Stimulated activated naive CD4-positive, alpha-beta T cell (primary cell): ENCODE data around the gene EEF1AKMT2.
"Not testable (repeated sequence)": the region's sequence is repeated elsewhere in the genome, so short reads cannot be mapped to it uniquely, and the experiment has no call there.

ENCODE experiments used
- DNase-seq, 6 experiments: peaks; one replicate each; lab custom pipeline; 2025; lab: John Stamatoyannopoulos, UW

The EEF1AKMT2 gene

GRCh38 chr10:124791547-124792348 lies at the start of gene EEF1AKMT2:
EEF1AKMT2 (minus strand) TSS chr10:124791887; CDS start chr10:124791833, 54 bp downstream.
- peak; percentile 51 to 86 (median 64) for DNase-seq

GRCh38 chr10:124837687-124838086 lies 46.0 kb upstream of the EEF1AKMT2 start:
- no peak for DNase-seq

- no peak for DNase-seq
Measured at GRCh38 chr10:124831116-124831515, 39.4 kb upstream of the EEF1AKMT2 start.

GRCh38 chr10:124830445-124830844 lies 38.8 kb upstream of the EEF1AKMT2 start:
- DNase-seq = no peak

DNA sequence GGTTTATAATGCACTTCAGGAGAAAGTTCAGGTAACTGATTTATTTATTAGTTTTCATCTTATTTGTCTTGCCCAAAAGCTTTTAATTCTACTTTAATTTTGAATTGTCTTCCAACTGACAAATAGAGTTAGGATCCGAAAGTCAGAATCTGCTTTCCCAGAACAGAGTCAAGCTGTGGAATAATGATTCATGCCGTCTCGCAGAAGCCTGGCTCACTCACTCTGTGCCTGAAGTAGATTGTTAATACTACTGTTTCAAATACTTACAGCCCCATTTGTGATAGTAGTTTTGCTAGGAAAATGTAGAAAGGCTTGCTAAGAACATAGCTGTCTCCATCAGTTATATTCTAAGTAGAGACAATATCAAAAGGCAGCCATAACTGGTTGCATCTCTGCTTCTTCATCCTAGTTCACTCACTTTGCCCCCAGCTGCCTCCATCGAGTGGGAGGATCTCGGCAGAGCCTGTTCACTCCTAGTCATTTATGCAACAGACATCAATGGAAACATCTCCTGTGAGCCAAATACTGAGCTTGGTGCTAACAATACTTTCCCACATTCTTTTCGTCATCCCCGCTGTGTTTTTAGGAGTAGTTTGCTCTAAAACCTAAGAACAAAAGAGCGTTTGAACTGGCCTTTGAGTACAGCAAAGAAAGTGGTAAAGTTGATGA lies 37.9 kb upstream of the EEF1AKMT2 start:
- no peak for DNase-seq

DNA sequence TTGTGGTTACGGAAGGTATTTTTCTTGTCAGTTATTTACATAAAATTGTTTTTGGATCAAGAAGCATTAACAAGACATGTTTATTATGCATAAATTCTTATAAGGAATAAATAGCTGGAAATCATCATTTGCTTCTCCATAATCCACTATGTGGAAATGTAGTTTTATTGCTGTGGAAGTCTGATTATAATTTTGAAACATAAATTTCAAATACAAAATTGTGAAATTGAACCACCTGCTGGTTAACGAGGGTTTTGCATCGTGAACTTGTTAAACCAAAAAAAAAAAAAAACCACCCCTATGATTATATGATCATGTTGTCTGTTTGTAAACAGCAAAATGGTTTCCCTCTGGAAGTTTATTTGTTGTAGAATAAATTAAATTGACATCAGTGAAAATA lies 35.8 kb upstream of the EEF1AKMT2 start:
- peak in 2 of 6 experiments; percentile 13 to 35 for DNase-seq

- no peak for DNase-seq
Measured at GRCh38 chr10:124826262-124826661, 34.6 kb upstream of the EEF1AKMT2 start.

DNA sequence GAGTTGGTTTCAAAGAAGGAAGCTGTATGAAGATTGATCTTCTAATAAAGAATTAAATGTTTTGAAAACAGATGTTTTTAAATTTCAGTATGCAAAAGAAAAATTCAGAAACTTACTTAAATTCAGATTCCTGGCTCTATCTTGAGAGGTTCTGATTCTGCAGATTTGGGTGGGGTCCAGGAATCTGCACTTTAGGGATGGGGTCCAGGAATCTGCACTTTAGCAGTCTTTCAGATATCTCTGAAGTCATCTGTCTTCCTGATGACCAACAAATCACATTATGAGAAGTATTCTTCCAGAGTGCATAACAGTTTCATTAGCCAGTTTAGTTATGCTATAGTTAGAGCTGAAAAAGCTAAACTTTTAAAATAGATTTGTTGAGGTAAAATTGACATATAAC lies 34.0 kb upstream of the EEF1AKMT2 start:
- DNase-seq = no peak

DNA sequence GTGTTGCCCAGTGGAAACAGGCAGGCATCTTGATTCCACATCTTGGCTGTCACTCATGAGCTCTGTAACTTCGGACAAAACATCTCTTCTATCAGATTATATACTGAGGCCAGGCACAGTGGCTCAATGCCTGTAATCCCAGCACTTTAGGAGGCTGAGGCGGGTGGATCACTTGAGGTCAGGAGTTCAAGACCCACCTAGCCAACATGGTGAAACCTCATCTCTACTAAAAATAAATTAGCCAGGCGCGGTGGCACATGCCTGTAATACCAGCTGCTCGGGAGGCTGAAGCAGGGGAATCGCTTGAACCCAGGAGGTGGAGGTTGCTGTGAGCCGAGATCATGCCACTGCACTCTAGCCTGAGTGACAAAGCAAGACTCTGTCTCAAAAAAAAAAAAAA lies 33.2 kb upstream of the EEF1AKMT2 start:
- DNase-seq = not testable (repeated sequence)

GRCh38 chr10:124824507-124824906 lies 32.8 kb upstream of the EEF1AKMT2 start:
- no peak for DNase-seq

GRCh38 chr10:124821520-124821919 lies 29.8 kb upstream of the EEF1AKMT2 start:
- DNase-seq = no peak

GRCh38 chr10:124820121-124820520 lies 28.4 kb upstream of the EEF1AKMT2 start:
- no peak for DNase-seq

DNA sequence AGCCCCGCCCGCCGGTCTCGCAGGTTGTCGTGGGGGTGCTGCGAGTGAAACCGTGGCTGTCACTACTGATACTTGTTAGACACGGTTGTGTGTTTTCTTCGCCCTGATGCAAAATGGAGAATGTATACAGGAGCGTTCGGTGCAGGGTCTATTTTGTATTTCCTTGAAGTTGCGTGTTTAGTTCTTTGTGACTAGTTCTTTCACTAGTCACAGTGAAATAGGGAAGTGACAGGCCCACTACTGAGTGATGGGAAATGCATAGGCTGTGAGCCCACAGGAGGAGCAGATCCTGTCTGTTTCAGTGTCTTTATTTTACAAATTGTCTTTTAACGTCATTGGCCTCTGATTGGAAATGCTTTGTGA lies 10.6 kb upstream of the EEF1AKMT2 start:
- no peak for DNase-seq

DNA sequence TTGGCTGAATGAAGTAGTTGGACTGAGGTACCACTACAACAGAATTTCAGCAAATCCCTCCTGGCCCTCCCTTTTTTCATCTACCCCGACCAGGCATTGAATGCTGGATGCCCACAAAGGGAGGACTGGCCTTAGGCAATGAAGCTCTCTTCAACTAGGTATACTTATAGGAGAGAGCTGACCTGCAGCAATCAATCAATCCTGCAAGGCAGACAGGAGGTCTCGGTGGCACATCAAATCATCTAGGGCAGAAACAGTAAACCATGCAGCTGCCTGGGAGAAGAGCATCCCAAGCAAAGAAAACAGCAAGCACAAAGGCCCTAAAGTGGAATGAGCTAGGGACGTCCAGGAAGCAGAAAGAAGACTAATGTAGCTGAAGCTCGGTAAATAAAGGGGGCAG lies 7.5 kb upstream of the EEF1AKMT2 start:
- no peak for DNase-seq

DNA sequence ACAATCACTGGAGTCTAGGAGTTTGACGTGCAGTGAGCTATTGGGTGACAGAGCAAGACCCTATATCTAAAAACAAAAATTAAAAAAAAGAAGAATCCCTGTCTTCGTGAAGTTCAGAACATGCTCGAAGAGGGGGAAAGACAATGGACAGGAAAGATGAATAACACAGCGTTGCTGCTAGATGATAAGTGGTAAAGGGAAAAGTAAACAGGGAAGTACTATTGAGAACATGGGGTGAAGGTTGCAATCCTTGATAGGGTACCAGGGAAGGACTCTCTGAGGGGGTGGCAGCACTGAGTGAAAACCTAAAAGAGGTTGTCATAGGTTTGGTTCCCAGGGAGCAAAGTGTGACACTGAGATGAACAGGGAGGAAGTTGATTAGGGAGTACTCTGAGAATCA lies 7.1 kb upstream of the EEF1AKMT2 start:
- no peak for DNase-seq

- no peak for DNase-seq
Measured at GRCh38 chr10:124798364-124798763, 6.7 kb upstream of the EEF1AKMT2 start.

DNA sequence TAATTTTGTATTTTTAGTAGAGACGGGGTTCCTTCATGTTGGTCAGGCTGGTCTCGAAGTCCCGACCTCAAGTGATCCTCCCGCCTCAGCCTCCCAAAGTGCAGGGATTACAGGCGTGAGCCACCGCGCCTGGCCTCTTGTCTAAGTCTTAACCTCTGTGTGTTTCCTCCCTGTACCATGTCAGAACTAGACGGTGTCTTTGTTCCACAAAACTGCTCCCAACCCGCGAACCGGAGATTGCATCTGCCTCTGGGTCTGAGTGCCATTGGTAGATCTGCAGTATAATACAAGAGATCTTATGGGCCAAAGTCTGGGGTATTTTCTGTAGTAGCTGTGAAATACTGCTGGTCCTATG lies 1.3 kb upstream of the EEF1AKMT2 start:
- DNase-seq = no peak

DNA sequence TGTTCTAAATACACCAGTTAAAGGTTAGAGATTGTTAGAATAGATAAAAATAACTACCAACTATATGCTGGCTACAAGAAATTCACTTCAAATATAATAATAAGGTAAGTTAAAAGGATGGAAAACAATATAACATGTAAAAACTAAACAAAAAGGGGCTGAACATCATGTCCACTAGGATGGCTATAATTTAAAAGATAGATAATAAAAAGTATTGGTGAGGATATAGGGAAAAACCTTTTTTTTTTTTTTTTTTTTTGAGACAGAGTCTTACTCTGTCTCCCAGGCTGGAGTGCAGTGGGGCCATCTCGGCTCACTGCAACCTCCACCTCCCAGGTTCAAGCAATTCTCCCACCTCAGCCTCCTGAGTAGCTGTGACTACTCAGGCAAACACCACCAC lies 8.8 kb downstream of the EEF1AKMT2 start:
- DNase-seq = not testable (repeated sequence)

- DNase-seq = no peak
Measured at GRCh38 chr10:124768791-124769190, 22.9 kb downstream of the EEF1AKMT2 start.

DNA sequence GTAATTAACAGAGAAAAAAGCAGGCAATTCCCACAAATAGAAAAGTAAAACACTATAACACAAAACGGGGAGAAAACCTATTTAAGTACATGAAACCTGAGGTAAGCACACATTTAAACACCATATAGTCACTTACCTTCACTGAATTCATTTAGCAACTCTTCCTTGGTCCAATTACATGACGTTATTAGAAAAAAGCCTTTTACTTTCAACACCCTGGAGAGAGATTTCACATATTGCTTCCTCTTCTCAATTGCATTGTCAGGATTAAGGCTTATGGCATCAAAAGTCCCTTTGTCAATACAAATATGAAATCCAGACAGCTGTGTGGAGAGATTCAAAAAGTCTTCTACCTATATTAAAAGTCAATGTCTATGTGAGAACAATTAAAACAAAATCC lies 26.4 kb downstream of the EEF1AKMT2 start:
- no peak for DNase-seq

DNA sequence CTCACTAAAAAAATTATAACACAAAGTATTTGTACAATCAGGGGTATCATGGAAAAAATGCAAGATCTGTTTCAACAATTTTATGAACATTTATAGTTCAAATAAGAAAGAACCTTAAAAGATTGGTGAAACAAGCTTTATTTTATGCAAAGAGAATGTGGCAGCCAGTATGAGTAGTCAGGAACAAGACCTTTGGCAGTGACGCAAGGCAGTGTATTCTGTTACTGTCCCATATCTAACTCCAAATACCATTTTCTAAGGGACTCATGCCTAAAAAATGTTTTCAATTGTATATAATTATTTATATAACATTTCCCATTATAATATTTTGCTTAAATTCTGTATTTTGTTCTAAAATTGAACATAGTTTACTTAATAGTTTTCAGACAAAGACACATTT lies 28.4 kb downstream of the EEF1AKMT2 start:
- no peak for DNase-seq

DNA sequence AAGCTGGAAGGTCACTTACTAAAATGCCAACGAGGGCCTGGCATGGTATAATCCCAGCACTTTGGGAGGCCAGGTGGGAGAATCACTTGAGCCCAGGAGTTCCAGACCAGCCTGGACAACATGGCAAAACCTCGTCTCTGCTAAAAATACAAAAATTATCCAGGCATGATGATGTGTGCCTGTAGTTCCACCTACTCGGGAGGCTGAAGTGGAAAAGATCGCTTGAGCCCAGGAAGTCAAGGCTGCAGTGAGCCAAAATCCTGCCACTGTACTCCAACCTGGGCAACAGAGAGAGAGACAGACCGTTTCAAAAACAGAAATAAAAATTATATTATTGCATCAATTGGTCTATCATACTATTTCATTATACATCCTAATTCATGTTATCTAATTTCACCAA lies 29.4 kb downstream of the EEF1AKMT2 start:
- DNase-seq = no peak

- no peak for DNase-seq
Measured at GRCh38 chr10:124756156-124756903, 35.4 kb downstream of the EEF1AKMT2 start.
